Esophagus mucosa (tissue), 1 donor: ENCODE measurements around the gene ELAPOR1. TPM values are rescaled to one million over a fixed set of nuclear protein-coding genes. Genes with fewer than 3 reads are reported as not detected.
A peak's percentile ranks its signal among the peaks of the same experiment; 100 is the strongest.

Source experiments
- ATAC-seq: fragments of 200-7000 bp; cut with Tn5 transposase; one replicate; pipeline ENCODE4 v1.9.1; 2020
- total RNA-seq: library from RNA; stranded (reverse); gene quantifications from one replicate; pipeline ENCODE4 v1.2.4, GENCODE V29; 2023
- donor health status: DM: yes; HTN: yes; CAD: no.

The ELAPOR1 gene, protein sequence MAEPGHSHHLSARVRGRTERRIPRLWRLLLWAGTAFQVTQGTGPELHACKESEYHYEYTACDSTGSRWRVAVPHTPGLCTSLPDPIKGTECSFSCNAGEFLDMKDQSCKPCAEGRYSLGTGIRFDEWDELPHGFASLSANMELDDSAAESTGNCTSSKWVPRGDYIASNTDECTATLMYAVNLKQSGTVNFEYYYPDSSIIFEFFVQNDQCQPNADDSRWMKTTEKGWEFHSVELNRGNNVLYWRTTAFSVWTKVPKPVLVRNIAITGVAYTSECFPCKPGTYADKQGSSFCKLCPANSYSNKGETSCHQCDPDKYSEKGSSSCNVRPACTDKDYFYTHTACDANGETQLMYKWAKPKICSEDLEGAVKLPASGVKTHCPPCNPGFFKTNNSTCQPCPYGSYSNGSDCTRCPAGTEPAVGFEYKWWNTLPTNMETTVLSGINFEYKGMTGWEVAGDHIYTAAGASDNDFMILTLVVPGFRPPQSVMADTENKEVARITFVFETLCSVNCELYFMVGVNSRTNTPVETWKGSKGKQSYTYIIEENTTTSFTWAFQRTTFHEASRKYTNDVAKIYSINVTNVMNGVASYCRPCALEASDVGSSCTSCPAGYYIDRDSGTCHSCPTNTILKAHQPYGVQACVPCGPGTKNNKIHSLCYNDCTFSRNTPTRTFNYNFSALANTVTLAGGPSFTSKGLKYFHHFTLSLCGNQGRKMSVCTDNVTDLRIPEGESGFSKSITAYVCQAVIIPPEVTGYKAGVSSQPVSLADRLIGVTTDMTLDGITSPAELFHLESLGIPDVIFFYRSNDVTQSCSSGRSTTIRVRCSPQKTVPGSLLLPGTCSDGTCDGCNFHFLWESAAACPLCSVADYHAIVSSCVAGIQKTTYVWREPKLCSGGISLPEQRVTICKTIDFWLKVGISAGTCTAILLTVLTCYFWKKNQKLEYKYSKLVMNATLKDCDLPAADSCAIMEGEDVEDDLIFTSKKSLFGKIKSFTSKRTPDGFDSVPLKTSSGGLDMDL
- 1.9 TPM for total RNA-seq

DNA sequence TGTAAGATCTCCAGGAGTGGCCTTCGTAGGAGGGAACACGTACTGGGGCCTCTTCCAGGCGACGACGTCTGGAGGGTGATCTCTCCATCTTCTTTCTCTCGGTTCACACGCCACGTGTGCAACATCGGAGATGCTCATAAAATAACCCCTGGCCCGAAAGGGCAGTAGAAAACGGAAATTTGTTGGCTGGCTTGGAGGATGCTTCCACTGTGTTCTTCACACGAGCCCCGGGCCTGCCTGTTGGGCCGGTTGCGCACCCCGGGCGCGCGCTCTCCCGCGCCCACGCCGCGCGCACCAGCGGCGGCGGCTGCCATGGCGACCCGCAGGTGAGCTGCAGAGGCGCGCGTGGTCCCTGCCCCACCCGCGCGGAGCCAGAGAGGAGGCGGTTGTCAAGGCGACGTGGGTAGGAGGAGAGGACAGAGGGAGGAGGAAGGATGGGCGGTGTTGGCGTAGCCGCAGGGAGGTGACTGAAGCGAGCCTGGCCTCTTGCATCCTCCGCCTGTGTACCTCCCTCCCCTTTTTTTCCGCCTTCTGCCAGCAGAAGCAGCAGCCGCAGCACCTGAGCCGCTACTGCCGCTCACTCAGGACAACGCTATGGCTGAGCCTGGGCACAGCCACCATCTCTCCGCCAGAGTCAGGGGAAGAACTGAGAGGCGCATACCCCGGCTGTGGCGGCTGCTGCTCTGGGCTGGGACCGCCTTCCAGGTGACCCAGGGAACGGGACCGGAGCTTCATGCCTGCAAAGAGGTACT, at the start of gene ELAPOR1:
Gene ELAPOR1 (plus strand): TSS at position 526 of the 752 bp plus-strand sequence. CDS start 69 bp downstream, at position 595.
- peak; percentile 79 for ATAC-seq

DNA sequence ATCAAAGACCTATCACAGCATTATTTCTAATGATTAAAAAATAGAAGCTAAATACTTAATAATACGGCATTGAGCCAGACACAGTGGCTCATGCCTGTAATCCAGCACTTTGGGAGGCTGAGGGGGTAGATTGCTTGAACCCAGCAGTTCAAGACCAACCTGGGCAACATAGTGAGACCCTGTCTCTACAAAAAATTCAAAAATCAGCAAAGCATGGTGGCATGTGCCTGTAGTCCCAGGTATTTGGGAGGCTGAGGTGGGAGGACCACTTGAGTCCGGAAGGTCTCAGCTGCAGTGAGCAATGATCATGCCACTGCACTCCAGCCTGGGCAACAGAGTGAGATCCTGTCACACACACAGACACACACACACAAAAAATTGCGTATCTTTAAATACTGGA, 48.8 kb upstream of the ELAPOR1 start:
- ATAC-seq: no peak

DNA sequence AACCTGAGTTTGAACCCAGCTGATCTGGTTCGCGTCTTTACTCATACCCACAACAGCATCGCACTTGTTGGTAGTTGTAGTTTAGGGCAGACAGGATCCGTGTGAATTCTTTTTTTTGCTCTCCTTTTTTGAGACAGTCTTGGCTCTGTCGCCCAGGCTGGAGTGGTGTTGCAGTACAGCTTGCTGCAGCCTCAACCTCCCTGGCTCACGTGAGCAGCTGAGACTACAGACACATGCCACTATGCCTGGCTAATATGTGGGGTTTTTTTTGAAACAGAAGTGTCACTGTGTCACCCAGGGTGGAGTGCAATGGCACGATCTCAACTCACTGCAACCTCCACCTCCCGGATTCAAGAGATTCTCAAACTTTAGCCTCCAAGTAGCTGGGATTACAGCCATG, 46.0 kb upstream of the ELAPOR1 start:
- ATAC-seq: no peak

DNA sequence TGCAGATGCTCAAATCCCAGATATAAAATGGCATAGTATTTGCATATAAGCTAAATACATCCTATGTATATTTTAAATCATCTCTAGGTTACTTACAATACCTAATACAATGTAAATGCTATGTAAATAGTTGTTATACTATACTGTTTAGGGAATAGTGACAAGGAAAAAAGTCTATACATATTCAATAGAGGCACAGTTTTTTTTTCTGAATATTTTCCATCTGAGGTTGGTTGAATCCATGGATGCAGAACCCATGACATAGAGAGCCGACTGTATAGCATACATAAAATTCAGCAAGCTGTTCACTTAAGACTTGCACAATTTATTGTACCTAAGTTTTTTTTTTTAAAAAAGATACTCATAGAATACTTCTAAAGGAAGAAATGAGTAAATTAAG, 44.6 kb upstream of the ELAPOR1 start:
- ATAC-seq: no peak

DNA sequence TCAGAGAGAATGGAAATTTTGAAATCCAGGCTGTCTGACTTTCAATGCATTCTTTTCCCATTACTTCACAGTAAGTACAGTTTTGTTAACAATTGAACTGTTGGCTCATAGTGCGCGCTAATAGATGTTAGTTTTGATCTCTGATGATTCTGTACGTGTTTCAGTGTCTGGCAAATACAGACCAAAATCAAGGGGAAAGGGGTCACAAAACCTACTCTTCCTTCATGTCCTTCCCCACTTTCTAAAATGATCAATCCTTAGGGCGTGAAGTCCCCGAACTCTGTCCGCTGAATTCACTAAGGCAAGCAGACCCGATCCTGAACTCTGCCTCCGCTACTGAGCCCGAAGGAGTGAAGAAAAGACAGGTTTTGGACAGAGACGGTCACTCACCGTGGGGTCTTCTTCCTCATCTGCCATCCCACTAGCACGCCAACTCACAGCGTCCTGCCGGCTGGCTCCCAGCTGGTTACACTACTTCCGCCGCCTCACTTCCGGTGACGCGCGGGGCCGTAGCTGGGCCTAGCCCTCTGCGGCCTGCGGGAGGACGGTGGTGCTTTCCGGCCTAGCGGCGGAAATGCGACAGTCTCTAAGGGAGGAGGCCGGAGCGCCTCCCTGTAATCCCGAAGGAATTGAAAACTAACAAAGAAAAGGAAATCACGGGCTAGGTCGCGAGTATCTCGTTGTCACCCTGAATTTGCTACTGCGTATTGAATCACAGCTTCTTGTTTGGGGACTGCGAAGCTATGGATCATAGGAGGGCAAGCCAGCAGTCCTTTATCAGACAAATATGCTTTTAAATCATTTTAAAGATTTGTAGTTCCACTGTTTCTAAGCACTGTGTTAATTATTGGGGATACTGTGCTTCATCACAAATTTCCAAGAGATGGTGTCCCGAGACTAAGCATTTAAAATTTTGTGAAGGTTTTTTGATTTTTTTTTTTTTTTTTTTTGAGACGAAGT, 38.1 kb upstream of the ELAPOR1 start, which contains the start of gene TAF13:
Gene TAF13 (minus strand): TSS at position 473 of the 960 bp plus-strand sequence. CDS start 56 bp downstream, at position 417.
- ATAC-seq: peak; percentile 100

DNA sequence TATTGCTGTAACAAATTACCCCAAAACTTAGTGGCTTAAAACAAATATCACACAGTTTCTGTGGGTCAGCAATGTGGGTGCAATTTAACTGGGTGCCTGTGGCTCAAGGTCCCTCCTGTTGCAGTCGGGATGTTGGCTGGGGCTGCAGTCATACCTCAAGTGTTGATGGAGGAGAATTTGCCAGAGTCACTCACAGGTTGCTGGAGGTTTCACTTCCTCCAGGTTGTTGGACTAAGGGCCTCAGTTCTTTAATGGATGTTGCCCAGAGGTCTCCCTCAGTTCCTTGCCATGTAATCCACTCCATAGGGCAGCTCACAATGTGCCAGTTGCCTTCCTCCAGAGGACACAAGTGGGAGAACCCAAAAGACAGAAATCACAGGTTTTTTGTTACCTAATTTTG, 35.6 kb upstream of the ELAPOR1 start:
- no peak for ATAC-seq

DNA sequence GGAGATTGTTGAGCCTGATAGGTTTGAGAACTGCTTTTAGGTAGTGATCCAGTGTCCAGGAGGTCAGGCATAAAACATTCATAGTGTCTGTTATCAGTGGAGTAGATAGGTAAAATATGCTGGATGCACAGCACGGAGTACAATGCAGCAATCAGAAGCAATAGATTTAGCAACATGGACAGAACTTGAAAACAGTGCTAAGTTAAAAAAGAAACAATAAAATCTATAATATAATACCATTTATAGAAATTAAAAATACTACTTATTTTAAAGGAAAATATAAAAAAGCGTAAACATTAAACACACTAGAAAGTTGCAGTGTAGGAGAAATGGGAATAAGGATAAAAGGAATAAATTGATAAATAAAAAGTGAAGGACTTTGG, 34.7 kb upstream of the ELAPOR1 start:
- ATAC-seq: no peak

DNA sequence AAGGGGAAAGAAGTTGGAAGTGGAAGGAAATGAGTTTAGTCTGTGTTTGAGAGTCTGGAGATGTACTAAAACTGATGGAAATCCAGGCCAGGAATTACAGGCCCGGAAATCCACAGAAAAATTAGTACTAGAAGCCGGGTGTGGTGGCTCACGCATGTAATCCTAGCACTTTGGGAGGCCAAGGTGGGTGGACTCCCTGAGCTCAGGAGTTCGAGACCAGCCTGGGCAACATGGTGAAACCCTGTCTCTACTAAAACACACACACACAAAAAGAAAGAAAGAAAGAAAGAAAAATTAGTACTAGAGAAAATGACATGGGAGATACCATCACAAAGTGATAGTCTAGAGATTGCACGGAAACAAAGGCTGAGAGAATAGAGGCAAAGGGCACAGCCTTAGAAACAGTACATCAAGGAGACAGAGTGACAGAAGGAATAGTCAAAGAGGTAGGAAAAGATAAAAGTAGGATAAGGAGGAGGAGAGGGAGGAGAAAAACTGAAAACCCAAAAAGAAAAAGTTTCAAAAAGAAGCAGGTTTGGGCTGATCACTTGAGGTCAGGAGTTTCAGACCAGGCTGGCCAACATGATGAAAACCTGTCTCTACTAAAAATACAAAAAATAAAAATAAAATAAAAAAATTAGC, 33.4 kb upstream of the ELAPOR1 start:
- no peak for ATAC-seq

DNA sequence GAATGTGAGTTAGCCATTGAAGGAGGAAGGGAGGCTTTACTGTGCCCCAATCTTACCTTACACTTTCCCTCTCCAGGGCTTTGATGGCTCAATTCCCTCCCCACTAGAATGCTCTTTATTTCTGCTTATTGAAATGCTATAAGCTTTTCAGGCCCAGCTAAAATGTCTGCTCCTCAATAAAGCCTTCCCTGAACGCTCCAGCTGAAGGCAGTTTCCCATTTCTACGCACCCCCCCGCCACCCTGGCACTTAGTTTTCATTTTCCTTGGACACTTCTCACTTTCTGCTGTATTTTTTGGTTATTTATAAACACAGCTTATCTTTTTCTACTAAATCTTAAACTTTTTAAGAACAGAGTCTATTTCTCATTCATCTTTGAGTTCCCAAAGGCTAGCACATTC, 30.4 kb upstream of the ELAPOR1 start:
- ATAC-seq: no peak

DNA sequence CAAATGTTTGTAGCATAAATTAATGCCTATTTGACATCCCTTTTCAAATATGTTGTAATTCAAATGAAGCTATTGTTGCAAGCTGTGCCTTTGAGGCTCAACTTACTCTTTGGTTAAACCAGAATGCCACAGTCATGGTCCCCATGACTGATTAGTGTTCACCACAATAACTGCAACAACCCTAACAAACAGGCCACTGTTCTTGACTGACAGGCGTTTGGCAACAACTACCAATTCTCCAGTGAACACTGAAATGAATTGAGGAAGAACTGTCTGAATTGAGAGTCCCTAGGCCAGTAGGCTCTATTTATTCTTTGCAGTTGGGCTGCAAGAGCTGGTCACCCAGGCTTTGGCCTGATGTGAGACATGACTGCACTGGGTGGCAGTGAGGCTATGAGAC, 30.0 kb upstream of the ELAPOR1 start:
- ATAC-seq: no peak

DNA sequence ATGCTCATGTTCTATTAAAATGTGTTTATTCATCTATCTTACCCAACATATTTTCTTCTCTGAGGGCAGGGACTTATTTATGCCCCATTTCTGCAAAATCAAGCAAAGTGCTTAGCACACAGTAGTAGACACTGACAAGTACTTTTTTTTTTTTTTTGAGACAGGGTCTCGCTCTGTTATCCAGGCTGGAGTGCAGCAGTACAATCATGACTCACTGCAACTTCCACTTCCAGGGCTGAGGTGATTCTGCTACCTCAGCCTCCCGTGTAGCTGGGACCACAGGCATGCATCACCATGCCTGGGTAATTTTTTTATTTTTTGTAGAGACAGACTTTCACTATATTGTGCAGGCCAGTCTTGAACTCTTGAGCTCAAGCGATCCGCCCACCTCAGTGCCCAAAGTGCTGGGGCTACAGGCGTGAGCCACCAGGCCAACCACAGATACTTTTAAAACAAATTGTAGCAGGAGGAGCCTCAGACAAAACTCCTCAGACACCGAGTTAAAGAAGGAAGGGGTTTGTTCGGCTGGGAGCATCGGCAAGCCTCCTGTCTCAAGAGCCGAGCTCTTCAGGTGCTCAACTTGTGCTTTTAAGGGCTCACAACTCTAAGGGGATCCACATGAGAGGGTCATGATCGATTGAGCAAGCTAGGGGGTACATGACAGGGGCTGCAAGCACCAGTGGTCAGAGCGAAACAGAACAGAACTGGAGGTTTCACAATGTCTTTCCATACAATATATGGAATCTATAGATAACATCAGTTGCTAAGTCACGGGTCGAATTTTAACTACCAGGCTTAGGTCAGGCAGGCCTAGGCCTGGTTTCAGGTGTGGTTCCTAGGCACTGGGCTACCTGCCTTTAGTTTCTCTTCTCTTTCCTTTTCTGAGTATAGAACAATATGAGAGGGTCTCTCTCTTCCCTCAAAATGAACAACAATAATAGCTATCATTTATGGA, 29.1 kb upstream of the ELAPOR1 start:
- ATAC-seq: no peak

DNA sequence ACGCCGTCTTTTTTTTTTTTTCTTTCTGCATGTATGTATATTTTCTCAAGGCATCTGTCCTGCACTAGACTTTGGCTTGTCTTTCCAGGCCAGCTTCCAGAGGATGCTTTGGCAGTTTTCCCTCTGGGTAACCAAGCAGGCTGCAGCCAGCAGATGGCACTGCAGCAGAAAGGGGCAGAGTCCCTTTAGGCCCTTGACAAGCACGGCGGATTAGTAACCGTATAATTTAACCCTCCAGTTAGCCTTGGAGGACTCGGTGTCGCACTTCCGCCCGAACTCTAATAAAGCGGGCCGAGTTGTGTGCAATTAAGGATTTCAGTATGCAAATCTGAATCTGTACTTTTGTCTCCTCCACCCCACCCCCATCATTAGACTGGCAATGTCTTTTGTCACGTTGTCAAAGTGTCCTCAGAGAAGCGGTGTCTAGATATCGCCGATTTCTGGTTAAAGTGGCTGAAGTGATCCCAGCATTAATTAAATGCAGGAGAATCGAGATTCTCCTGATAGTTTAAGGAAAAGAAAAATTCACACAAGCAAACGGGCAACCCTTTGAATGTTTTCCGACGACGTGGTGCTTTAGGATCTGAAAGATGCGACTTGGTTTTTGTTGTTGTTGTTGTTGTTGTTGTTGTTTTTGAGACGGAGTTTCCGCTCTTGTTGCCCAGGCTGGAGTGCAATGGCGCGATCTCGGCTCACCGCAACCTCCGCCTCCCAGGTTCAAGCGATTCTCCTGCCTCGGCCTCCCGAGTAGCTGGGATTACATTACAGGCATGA, 24.5 kb upstream of the ELAPOR1 start:
- peak; percentile 29 for ATAC-seq

DNA sequence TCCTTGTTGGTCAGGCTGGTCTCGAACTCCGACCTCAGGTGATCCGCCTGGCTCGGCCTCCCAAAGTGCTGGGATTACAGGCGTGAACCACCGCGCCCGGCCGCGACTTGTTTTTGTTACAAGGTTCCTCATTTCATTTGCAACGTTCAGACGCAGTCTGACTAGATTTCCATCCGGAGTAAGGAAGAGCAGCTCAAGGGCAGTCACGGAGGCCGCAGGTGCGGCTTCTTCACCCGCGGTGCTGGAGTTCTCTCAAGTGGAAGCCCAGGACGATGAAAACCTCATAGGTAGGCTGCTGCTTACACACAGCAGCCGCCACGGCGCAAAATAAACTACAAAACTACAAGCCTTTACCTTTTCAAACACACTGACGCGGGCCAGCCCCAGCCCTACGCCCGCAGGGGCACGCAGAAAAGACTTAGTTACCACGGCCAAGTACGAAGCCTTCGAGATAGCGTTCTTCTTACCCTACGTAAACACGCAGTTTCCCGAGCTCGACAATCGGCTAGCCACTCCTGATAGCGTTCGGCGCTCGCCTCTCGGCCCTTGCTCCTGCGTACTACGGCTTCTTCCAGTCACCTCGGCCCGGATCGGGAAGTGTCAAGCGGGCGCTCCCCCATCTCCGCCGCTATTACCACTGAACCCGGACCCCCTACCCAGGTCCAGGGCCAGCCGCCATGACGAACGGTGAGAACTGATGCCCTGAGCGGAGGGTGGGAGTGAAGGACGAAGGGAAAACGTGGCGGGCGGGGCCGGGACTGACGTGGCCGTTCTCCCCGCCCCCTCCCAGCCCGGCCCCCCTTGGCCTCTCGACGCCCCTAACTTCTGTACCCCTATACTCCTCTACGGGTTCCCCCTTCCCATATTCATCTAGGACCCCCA, 23.5 kb upstream of the ELAPOR1 start, which contains the start of gene TMEM167B:
Gene TMEM167B (plus strand): TSS at position 569 of the 882 bp plus-strand sequence. CDS start 109 bp downstream, at position 678.
- peak; percentile 97 for ATAC-seq

DNA sequence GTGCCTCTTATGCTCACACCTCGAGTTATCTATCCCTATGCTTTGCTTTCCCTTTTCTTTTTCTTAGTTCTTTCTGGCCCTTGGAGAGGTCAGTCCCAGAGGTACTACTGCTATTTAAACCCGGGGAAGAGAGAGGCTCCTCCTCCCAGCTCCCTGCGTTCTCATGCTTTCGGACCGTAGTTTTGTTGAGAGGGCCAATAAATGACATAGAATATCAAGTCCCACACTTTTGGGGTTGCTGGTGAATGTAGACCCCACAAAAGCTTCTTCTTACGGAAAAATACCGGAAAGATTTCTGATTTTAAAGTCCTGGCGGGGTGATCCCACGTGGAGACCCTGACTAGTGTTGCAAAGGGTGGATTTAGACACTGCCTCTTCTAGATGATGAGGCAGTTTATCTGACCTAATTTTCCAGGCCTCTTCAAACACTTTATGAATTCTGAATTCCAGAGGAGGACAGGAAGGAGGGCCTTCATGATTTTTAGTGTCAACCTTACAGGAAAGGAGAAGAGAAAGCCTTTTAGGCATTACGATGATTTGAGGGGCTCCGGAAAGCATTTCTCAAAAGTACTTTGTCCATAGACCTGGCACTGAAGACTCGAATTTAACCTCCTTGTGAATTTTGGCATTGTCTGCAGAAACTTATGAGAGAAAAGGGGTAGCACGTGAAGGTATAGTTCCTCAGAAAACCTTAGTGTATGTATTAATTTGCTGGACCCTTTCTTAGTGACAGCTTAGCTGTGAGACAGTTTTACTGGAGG, 22.7 kb upstream of the ELAPOR1 start:
- peak; percentile 56 for ATAC-seq

DNA sequence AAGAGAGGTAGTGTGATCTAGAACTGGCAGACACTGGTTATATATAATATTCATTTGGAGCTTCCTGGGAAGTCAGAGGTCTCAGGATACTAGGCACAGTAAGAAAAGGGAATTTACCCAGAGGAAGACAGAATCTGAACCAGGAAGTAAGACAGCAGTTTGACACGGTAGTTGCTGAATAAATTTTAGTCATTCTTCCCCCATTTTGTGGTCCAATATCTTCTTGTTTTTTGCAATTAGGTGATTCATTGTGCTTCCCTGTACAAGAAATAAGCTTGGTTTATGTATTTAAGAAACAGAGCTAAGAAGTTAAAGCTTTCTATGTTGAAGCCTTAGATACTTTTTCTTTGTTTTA, 22.1 kb upstream of the ELAPOR1 start:
- ATAC-seq: no peak

DNA sequence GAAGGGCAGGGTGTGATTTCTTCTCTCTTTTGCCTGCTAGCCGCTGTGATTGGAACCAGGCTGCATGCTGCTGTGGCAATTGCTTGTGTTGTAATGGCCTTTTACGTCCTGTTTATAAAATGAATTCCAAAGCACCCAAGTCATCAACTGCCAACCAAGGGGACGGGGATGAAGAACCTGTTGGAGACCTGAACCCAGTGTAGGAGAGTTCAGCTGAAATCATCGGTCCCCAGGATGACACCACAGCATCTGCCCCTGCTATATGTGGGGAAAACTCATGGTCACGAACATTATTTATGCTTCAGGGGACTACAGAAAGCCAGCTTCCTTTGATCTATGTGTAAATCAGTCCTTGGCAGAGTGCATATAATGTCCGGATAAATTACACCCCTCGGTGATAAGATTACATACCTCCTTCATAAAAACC, 19.5 kb upstream of the ELAPOR1 start:
- ATAC-seq: no peak

DNA sequence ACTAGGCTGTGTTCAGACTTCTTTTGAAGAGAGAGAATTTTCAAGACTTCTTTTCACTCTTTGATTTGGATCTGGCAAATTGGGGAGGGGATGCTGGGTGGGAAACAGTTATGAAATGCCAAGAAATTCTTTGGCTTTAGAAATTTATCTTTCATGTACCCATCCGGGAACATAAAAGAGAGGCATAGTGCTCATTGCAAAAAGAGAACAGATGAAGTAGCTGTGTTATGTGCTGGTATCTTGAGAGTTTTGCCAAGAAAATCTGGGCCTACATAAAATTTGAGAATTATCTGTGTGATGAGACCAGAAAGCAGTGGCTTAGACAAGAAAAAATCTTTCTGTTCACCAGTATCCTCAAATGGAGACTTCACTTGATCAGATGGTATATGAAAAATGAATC, 19.0 kb upstream of the ELAPOR1 start:
- ATAC-seq: no peak
